ENCODE results near the gene RELN. TPM values are rescaled to one million over a fixed set of nuclear protein-coding genes. Genes with fewer than 3 reads are reported as not detected.

Gene RELN
- total RNA-seq, 1 donor from 2014 or later, result 0.11 TPM

DNA sequence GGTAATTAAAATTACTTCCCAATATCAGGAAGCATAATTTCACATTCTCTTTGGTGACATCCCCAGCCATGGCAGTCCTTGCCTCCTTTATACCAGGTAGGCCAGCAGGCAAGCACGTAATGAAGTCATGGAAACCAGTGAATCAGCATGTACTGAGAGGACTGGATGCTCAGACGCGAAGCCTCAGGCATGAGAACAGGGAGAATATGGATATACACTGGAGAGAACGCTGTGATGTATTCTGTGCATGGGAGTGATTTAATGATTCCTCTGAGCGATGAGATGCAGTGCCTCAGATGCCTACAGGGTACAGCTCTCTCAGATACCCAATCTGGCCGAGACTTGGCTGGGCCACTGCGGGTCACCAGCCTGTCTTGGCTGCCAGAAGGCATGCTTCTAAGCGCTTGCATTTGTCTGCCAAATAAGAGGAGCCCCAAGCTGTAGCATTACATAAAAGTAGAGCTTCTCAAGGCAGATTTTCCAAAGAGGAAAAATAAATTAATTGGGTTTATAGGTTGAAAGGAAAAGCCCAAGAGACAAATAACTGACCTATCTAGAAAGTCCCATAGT, 238.1 kb downstream of the RELN start:
- intact Hi-C loops (cut with DNase I), result no loop called here
- H3K27me3 ChIP-seq, result no peaks in the 10 kb centered on the region
- TF ChIP-seq, protein P1, sequence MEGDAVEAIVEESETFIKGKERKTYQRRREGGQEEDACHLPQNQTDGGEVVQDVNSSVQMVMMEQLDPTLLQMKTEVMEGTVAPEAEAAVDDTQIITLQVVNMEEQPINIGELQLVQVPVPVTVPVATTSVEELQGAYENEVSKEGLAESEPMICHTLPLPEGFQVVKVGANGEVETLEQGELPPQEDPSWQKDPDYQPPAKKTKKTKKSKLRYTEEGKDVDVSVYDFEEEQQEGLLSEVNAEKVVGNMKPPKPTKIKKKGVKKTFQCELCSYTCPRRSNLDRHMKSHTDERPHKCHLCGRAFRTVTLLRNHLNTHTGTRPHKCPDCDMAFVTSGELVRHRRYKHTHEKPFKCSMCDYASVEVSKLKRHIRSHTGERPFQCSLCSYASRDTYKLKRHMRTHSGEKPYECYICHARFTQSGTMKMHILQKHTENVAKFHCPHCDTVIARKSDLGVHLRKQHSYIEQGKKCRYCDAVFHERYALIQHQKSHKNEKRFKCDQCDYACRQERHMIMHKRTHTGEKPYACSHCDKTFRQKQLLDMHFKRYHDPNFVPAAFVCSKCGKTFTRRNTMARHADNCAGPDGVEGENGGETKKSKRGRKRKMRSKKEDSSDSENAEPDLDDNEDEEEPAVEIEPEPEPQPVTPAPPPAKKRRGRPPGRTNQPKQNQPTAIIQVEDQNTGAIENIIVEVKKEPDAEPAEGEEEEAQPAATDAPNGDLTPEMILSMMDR (IDR thresholded peaks at IDR 0.05), result no peak

DNA sequence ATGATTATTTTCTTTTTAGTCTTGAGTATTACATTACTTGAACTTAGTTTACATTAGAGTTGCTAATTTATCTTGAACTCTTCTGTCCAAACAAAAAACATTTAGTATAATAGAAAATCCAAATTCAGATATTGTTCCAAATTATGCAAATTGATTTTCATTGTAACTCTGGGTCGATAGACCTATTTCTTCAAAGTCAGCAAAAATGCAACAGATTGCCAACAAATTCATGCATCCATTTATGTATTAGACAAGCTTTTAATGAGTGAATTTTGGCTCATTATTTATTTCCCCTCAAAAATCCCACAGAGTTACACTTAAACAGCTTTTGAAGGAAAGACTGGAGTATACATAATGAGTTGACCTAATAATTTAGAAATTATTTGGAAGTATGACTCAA, 240.8 kb downstream of the RELN start:
- TF ChIP-seq, protein P1 (IDR thresholded peaks at IDR 0.05), result no peak
- no peaks in the 10 kb centered on the region for H3K4me1 ChIP-seq
- no peaks in the 10 kb centered on the region for H3K9me3 ChIP-seq
- H3K36me3 ChIP-seq, result no peaks in the 10 kb centered on the region
- no peak overlapping the region for H3K4me3 ChIP-seq
- intact Hi-C loops (cut with DNase I), result no loop called here
- no peaks in the 10 kb centered on the region for H3K27me3 ChIP-seq
- no peak for DNase-seq (ENCODE audit: low spot score in 2 of 2)
- no peak overlapping the region for H3K27ac ChIP-seq

More for the DNA sequence above, 238.1 kb downstream of the RELN start:
- Histone ChIP-seq H3K4me1 (no peaks in the 10 kb centered on the region), H3K27ac (no peak overlapping the region), H3K4me3 (no peak overlapping the region), H3K9me3 (no peaks in the 10 kb centered on the region), H3K36me3 (no peaks in the 10 kb centered on the region)
- no peak for DNase-seq (ENCODE audit: low spot score in 2 of 2)

DNA sequence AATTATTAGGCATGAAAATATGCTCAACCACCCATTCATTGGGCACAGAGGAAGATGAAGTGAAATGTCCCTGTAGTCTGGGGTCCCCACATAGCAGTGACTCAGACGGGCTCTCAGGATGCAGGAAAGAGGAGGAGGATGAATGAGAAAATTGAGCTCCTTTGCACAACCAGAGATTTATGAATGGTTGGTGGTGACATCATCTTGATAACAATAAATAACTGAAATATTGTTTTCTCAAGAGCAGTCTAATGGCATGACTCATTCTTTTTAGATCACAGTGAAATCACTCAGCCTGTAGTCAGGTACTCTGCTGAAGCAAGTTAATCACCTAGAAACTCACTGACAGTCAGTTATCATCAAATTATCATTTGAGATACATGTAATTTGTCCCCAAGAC, 254.1 kb downstream of the RELN start:
- DNase-seq (ENCODE audit: low spot score in 2 of 2), result no peak
- intact Hi-C loops (cut with DNase I), result no loop called here
- Histone ChIP-seq H3K27me3 (no peaks in the 10 kb centered on the region), H3K4me3 (no peak overlapping the region), H3K36me3 (no peaks in the 10 kb centered on the region), H3K9me3 (no peaks in the 10 kb centered on the region), H3K27ac (no peak overlapping the region), H3K4me1 (no peaks in the 10 kb centered on the region)
- TF ChIP-seq, protein P1 (IDR thresholded peaks at IDR 0.05), result no peak

DNA sequence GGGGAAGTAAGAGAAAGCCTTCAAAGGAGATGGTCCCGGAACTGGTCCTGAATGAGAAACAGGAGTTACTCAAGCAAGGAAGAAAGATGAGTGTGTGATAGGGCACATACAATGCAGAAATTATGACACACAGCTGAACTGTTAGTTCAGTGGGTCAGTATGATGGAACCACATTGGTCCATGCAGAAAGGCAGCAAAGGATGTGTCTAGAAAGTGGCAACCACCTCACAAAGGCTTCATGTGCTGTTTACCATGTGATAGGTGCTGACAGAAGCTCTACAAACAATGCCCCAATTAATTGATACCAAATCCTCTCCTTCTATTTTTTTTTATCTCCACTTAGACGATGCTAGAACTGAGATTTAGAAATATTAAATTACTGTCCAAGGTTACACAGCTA, 258.3 kb downstream of the RELN start:
- H3K9me3 ChIP-seq, result no peaks in the 10 kb centered on the region
- no peaks in the 10 kb centered on the region for H3K36me3 ChIP-seq
- no peak overlapping the region for H3K27ac ChIP-seq
- intact Hi-C loops (cut with DNase I), result no loop called here
- DNase-seq (ENCODE audit: low spot score in 2 of 2), result no peak
- TF ChIP-seq, protein P1 (IDR thresholded peaks at IDR 0.05), result no peak
- H3K4me3 ChIP-seq, result no peak overlapping the region
- H3K27me3 ChIP-seq, result no peaks in the 10 kb centered on the region
- H3K4me1 ChIP-seq, result no peaks in the 10 kb centered on the region

DNA sequence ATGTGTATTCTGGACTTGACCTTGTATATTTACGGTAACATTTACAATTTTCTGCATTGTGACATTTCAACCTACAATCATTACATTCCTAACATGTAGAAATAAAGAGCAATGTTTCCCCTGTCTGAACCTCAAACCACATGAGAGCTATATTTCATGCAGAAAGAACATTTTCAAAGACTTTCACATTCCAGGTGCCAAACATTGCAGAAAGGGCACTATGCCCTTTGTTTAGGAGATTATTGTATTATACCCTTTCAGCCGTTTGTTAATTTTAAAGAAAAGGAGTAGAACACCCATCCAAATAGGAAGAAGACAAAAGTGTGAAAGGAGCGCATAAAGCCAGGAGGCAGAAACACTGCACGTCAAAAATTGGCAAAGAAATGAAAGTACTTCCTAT, 260.4 kb downstream of the RELN start:
- no peak for DNase-seq (ENCODE audit: low spot score in 2 of 2)
- H3K36me3 ChIP-seq, result no peaks in the 10 kb centered on the region
- no peaks in the 10 kb centered on the region for H3K9me3 ChIP-seq
- TF ChIP-seq, protein P1 (IDR thresholded peaks at IDR 0.05), result no peak
- H3K4me1 ChIP-seq, result no peaks in the 10 kb centered on the region
- H3K4me3 ChIP-seq, result no peak overlapping the region
- H3K27me3 ChIP-seq, result no peaks in the 10 kb centered on the region
- H3K27ac ChIP-seq, result no peak overlapping the region
- intact Hi-C loops (cut with DNase I), result loop anchor here (10.0 kb wide), 1 partner anchor 54 kb away; no protein-coding TSS in a partner anchor
